HEK293 (cell line): ENCODE results near the gene CPA4.

Source experiments
- CTCF ChIA-PET: fragments of 350-600 bp; formaldehyde crosslinking; extraction: SDS; loops from one replicate; lab custom pipeline; 2021; ENCODE audit warnings: antibody characterized with exemption; lab: Yijun Ruan, JAX
- POLR2A ChIA-PET: fragments of 300-600 bp; formaldehyde crosslinking; extraction: SDS; loops from one replicate; lab custom pipeline; 2020; ENCODE audit warnings: antibody characterized with exemption, inconsistent platforms; lab: Yijun Ruan, JAX
- H3K27ac ChIP-seq: fragments of 200-500 bp; sonication (Bioruptor generic); 2 replicates; pipeline ENCODE4 v1.5.1; 2014; ENCODE audit warnings: low read depth, low read length, control low read depth, inconsistent platforms; ENCODE audit errors: extremely low read depth
- H3K36me3 ChIP-seq, 2 experiments: fragments of 200-500 bp in 1 of 2; sonication (Bioruptor generic) in 1 of 2; 1 replicate in 1 of 2; 2 replicates in 1 of 2; pipeline ENCODE4 v1.5.1; 2014 to 2017; ENCODE audit warnings: inconsistent platforms in 2 of 2, low read length in 2 of 2; ENCODE audit not compliant: control insufficient read depth in 2 of 2, insufficient read depth in 1 of 2
- H3K4me1 ChIP-seq: fragments of 200-500 bp; sonication (Bioruptor generic); 2 replicates; pipeline ENCODE4 v1.5.1; 2014; ENCODE audit warnings: mild to moderate bottlenecking, low read length, inconsistent platforms; ENCODE audit not compliant: control insufficient read depth, insufficient read depth
- H3K4me3 ChIP-seq: 2 replicates; pipeline ENCODE4 v1.5.1; 2011; ENCODE audit warnings: low read depth, mild to moderate bottlenecking, control low read depth, low read length, moderate library complexity
- H3K9me3 ChIP-seq: fragments of 200-500 bp; sonication (Bioruptor generic); 2 replicates; pipeline ENCODE4 v1.5.1; 2014; ENCODE audit warnings: low read depth, low read length, inconsistent platforms; ENCODE audit not compliant: control insufficient read depth, insufficient read depth
- SETDB1 ChIP-seq: IDR thresholded peaks from one replicate; pipeline ENCODE4 v1.6.1; 2017; ENCODE audit warnings: mild to moderate bottlenecking, low read length, moderate library complexity, mixed read lengths; ENCODE audit not compliant: insufficient read length
- YY1 ChIP-seq: fragments of 450-650 bp; formaldehyde crosslinking; IDR thresholded peaks from 2 replicates; pipeline ENCODE4 v1.5.1; 2018; ENCODE audit warnings: missing biosample characterization, missing genetic modification characterization
- ZBTB1 ChIP-seq: fragments of 450-650 bp; formaldehyde crosslinking; IDR thresholded peaks from 2 replicates; pipeline ENCODE4 v1.5.1; 2016; ENCODE audit warnings: missing biosample characterization, missing genetic modification characterization
- ZEB2 ChIP-seq: fragments of 450-650 bp; formaldehyde crosslinking; IDR thresholded peaks from 2 replicates; pipeline ENCODE4 v1.5.1; 2016; ENCODE audit warnings: missing biosample characterization, missing genetic modification characterization
- ZFHX2 ChIP-seq: fragments of 450-650 bp; formaldehyde crosslinking; conservative IDR thresholded peaks from 2 replicates; pipeline ENCODE4 v1.5.1; 2016; ENCODE audit warnings: missing biosample characterization, missing genetic modification characterization
- ZFP3 ChIP-seq: fragments of 450-650 bp; formaldehyde crosslinking; IDR thresholded peaks from 2 replicates; pipeline ENCODE4 v1.5.1; 2016; ENCODE audit warnings: low read depth, missing biosample characterization, missing genetic modification characterization
- ZNF146 ChIP-seq: fragments of 450-650 bp; formaldehyde crosslinking; IDR thresholded peaks from 2 replicates; pipeline ENCODE4 v1.5.1; 2016; ENCODE audit warnings: missing biosample characterization, missing genetic modification characterization
- ZNF16 ChIP-seq: fragments of 450-650 bp; formaldehyde crosslinking; IDR thresholded peaks from 2 replicates; pipeline ENCODE4 v1.5.1; 2016; ENCODE audit warnings: low read depth, missing biosample characterization, missing genetic modification characterization
- ZNF214 ChIP-seq: fragments of 450-650 bp; formaldehyde crosslinking; IDR thresholded peaks from 2 replicates; pipeline ENCODE4 v1.5.1; 2017; ENCODE audit warnings: missing biosample characterization, mild to moderate bottlenecking, missing genetic modification characterization, borderline replicate concordance
- ZNF335 ChIP-seq: fragments of 450-650 bp; formaldehyde crosslinking; conservative IDR thresholded peaks from 2 replicates; pipeline ENCODE4 v1.5.1; 2016; ENCODE audit warnings: missing biosample characterization, missing genetic modification characterization
- ZNF391 ChIP-seq: fragments of 450-650 bp; formaldehyde crosslinking; IDR thresholded peaks from 2 replicates; pipeline ENCODE4 v1.5.1; 2016; ENCODE audit warnings: low read depth, missing biosample characterization, missing genetic modification characterization, borderline replicate concordance
- ZNF544 ChIP-seq: fragments of 450-650 bp; formaldehyde crosslinking; IDR thresholded peaks from 2 replicates; pipeline ENCODE4 v1.5.0; 2017; ENCODE audit warnings: missing biosample characterization, missing genetic modification characterization
- ZNF585B ChIP-seq: fragments of 450-650 bp; formaldehyde crosslinking; IDR thresholded peaks from 2 replicates; pipeline ENCODE4 v1.5.1; 2016; ENCODE audit warnings: missing biosample characterization, missing genetic modification characterization
- ZNF660 ChIP-seq: fragments of 450-650 bp; IDR thresholded peaks from 2 replicates; pipeline ENCODE4 v1.5.1; 2018; ENCODE audit warnings: missing biosample characterization, mild to moderate bottlenecking, missing genetic modification characterization
- ZNF777 ChIP-seq: fragments of 450-650 bp; formaldehyde crosslinking; IDR thresholded peaks from 2 replicates; pipeline ENCODE4 v1.5.1; 2017; ENCODE audit warnings: missing biosample characterization, missing genetic modification characterization, borderline replicate concordance
- TF ChIP-seq, protein P1 (sequence below): fragments of 450-650 bp; formaldehyde crosslinking; IDR thresholded peaks from 2 replicates; pipeline ENCODE4 v1.5.1; 2017; ENCODE audit warnings: missing biosample characterization, missing genetic modification characterization
- TF ChIP-seq, protein P2 (sequence below): fragments of 450-650 bp; formaldehyde crosslinking; IDR thresholded peaks from 2 replicates; pipeline ENCODE4 v1.5.1; 2017; ENCODE audit warnings: missing biosample characterization, missing genetic modification characterization
- TF ChIP-seq, protein P3 (sequence below): fragments of 450-650 bp; formaldehyde crosslinking; IDR thresholded peaks from 2 replicates; pipeline ENCODE4 v1.5.1; 2016; ENCODE audit warnings: missing biosample characterization, missing genetic modification characterization
- TF ChIP-seq, protein P4 (sequence below): fragments of 450-650 bp; formaldehyde crosslinking; IDR thresholded peaks from 2 replicates; pipeline ENCODE4 v1.5.1; 2016; ENCODE audit warnings: missing biosample characterization, missing genetic modification characterization
- TF ChIP-seq, protein P5 (sequence below): fragments of 450-650 bp; formaldehyde crosslinking; IDR thresholded peaks from 2 replicates; pipeline ENCODE4 v1.5.1; 2016; ENCODE audit warnings: missing biosample characterization, missing genetic modification characterization

Gene CPA4

DNA sequence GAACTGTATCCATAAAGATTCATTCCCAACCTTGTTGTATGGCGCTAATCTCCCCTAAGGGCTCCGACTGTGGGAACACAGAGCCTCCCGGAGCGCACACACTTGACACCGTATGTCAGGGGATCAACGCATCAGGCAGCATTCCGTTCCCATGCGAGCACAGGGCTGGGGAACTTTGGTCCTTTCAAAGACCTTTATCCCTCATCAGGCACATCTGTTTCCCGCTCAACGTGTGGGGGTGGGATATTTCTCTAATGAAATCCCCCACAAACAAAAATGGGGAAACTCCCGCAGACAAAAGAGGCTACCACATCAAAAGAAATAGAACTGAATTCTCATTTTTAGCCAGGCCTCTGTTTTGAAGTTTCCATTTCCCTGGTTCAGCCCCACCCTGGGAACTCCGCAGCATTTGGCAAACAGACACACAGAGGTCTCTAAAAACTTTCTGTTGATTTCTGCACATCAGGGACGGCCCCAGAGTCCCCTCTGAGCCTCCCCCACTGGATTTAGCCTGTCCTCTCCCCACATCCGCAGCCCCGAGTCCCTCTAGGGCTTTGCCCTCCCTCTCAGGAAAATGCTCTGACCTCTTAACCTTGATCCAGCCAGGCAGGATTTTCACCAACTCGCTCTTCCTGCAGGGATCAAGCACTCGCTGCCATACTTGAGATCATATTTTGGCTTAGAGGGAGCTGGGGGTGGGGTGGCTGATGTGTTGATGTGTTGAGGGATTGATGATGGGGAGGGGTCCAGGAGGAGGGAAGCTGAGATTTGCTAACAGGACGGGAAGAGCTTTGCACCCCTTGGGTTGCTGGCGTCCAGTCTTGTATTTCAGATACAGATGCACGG, 58.2 kb downstream of the CPA4 start:
- no peaks in the 10 kb centered on the region for H3K36me3 ChIP-seq
- no peak overlapping the region for H3K4me3 ChIP-seq
- TF ChIP-seq ZFP3 (tag by site-specific recombination) (no peak), SETDB1 (no peak), ZNF391 (tag by site-specific recombination) (no peak), ZNF660 (tag by site-specific recombination) (no peak), ZBTB1 (tag by site-specific recombination) (no peak), ZNF777 (tag by site-specific recombination) (no peak), YY1 (tag by site-specific recombination) (no peak), ZFHX2 (tag by site-specific recombination) (no peak), ZNF146 (tag by site-specific recombination) (no peak), ZEB2 (tag by site-specific recombination) (no peak), ZNF335 (no peak), ZNF544 (no peak), ZNF214 (tag by site-specific recombination) (no peak), ZNF16 (tag by site-specific recombination) (no peak), ZNF585B (tag by site-specific recombination) (no peak)
- TF ChIP-seq, protein P1, sequence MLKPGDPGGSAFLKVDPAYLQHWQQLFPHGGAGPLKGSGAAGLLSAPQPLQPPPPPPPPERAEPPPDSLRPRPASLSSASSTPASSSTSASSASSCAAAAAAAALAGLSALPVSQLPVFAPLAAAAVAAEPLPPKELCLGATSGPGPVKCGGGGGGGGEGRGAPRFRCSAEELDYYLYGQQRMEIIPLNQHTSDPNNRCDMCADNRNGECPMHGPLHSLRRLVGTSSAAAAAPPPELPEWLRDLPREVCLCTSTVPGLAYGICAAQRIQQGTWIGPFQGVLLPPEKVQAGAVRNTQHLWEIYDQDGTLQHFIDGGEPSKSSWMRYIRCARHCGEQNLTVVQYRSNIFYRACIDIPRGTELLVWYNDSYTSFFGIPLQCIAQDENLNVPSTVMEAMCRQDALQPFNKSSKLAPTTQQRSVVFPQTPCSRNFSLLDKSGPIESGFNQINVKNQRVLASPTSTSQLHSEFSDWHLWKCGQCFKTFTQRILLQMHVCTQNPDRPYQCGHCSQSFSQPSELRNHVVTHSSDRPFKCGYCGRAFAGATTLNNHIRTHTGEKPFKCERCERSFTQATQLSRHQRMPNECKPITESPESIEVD (tag by site-specific recombination), result no peak
- TF ChIP-seq, protein P2, sequence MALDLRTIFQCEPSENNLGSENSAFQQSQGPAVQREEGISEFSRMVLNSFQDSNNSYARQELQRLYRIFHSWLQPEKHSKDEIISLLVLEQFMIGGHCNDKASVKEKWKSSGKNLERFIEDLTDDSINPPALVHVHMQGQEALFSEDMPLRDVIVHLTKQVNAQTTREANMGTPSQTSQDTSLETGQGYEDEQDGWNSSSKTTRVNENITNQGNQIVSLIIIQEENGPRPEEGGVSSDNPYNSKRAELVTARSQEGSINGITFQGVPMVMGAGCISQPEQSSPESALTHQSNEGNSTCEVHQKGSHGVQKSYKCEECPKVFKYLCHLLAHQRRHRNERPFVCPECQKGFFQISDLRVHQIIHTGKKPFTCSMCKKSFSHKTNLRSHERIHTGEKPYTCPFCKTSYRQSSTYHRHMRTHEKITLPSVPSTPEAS, result no peak
- TF ChIP-seq, protein P3, sequence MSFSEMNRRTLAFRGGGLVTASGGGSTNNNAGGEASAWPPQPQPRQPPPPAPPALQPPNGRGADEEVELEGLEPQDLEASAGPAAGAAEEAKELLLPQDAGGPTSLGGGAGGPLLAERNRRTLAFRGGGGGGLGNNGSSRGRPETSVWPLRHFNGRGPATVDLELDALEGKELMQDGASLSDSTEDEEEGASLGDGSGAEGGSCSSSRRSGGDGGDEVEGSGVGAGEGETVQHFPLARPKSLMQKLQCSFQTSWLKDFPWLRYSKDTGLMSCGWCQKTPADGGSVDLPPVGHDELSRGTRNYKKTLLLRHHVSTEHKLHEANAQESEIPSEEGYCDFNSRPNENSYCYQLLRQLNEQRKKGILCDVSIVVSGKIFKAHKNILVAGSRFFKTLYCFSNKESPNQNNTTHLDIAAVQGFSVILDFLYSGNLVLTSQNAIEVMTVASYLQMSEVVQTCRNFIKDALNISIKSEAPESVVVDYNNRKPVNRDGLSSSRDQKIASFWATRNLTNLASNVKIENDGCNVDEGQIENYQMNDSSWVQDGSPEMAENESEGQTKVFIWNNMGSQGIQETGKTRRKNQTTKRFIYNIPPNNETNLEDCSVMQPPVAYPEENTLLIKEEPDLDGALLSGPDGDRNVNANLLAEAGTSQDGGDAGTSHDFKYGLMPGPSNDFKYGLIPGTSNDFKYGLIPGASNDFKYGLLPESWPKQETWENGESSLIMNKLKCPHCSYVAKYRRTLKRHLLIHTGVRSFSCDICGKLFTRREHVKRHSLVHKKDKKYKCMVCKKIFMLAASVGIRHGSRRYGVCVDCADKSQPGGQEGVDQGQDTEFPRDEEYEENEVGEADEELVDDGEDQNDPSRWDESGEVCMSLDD (tag by site-specific recombination), result no peak
- TF ChIP-seq, protein P4, sequence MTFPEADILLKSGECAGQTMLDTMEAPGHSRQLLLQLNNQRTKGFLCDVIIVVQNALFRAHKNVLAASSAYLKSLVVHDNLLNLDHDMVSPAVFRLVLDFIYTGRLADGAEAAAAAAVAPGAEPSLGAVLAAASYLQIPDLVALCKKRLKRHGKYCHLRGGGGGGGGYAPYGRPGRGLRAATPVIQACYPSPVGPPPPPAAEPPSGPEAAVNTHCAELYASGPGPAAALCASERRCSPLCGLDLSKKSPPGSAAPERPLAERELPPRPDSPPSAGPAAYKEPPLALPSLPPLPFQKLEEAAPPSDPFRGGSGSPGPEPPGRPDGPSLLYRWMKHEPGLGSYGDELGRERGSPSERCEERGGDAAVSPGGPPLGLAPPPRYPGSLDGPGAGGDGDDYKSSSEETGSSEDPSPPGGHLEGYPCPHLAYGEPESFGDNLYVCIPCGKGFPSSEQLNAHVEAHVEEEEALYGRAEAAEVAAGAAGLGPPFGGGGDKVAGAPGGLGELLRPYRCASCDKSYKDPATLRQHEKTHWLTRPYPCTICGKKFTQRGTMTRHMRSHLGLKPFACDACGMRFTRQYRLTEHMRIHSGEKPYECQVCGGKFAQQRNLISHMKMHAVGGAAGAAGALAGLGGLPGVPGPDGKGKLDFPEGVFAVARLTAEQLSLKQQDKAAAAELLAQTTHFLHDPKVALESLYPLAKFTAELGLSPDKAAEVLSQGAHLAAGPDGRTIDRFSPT (tag by site-specific recombination), result no peak
- TF ChIP-seq, protein P5, sequence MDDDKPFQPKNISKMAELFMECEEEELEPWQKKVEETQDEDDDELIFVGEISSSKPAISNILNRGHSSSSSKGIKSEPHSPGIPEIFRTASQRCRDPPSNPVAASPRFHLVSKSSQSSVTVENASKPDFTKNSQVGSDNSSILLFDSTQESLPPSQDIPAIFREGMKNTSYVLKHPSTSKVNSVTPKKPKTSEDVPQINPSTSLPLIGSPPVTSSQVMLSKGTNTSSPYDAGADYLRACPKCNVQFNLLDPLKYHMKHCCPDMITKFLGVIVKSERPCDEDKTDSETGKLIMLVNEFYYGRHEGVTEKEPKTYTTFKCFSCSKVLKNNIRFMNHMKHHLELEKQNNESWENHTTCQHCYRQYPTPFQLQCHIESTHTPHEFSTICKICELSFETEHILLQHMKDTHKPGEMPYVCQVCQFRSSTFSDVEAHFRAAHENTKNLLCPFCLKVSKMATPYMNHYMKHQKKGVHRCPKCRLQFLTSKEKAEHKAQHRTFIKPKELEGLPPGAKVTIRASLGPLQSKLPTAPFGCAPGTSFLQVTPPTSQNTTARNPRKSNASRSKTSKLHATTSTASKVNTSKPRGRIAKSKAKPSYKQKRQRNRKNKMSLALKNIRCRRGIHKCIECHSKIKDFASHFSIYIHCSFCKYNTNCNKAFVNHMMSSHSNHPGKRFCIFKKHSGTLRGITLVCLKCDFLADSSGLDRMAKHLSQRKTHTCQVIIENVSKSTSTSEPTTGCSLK, result no peak
- H3K27ac ChIP-seq, result no peak overlapping the region
- CTCF ChIA-PET, result no interaction called here
- H3K9me3 ChIP-seq, result no peaks in the 10 kb centered on the region
- H3K4me1 ChIP-seq, result peaks cover 6% of the 10 kb centered on the region
- POLR2A ChIA-PET, result no interaction called here
